Measurements from ENCODE around the gene PAX9. TPM values are rescaled to one million over a fixed set of nuclear protein-coding genes. Genes with fewer than 3 reads are reported as not detected.

The PAX9 gene
- total and polyA plus RNA-seq, 2 of the 13 experiments (the other 11 are each of a cell fraction or from before 2014, with no cell fraction given): 0.03 TPM; not detected in 1

DNA sequence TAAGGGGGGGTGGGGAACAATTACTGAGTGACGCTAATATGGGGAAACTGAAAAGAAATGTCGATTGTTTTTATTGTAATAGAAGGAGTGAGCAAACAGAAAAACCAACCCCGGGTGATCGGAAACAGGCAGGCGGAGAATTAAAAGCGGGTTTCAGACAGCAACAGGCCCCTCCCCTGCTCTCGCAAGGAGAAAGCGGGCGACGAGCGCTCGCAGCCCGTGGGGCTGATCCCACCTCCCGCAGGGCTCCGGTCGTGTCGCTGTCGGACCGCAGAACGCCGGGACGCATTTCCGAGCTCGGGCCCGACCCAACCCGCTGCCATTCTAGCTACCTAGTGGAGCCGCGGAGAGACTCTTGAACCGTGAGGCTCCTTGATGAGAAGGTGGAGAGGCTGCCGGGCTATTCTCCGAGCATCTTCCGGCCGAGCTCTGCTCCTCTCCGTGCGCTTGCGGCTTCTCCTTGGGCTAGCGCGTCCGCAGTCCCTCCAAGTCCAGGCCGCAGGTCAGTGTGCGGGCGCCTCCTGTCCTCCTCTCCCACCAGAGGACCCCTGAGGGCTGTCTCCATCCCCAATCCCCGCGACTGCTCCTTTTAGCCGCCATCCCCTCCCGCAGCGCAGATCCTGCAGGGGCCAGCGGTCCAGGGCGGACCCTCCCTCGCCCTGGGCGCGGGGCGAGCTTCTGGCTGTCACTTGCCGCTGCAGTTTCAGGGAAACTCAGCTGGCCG, 4.1 kb upstream of the PAX9 start (continued):
- TF ChIP-seq, protein P1, sequence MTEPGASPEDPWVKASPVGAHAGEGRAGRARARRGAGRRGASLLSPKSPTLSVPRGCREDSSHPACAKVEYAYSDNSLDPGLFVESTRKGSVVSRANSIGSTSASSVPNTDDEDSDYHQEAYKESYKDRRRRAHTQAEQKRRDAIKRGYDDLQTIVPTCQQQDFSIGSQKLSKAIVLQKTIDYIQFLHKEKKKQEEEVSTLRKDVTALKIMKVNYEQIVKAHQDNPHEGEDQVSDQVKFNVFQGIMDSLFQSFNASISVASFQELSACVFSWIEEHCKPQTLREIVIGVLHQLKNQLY (CRISPR knock-in tag; IDR thresholded peaks at IDR 0.05): no peak
- TF ChIP-seq HOXA3 (CRISPR knock-in tag; IDR thresholded peaks at IDR 0.05) (0 out of 2 replicates have a peak, but pooled peaks have one; percentile 13), GFI1 (CRISPR knock-in tag; IDR thresholded peaks at IDR 0.05; ENCODE audit: borderline replicate concordance) (no peak), IRX3 (CRISPR knock-in tag; IDR thresholded peaks at IDR 0.05; ENCODE audit: borderline replicate concordance, low read depth) (no peak), MBNL3 (CRISPR knock-in tag; conservative IDR thresholded peaks at IDR 0.05) (no peak), ZBTB8A (CRISPR knock-in tag; IDR thresholded peaks at IDR 0.05; ENCODE audit: borderline replicate concordance, low read depth) (no peak), ZFY (CRISPR knock-in tag; IDR thresholded peaks at IDR 0.05) (no peak), ZFX (CRISPR knock-in tag; IDR thresholded peaks at IDR 0.05; ENCODE audit: low read depth) (0 out of 2 replicates have a peak, but pooled peaks have one; percentile 22), SIX4 (CRISPR knock-in tag; IDR thresholded peaks at IDR 0.05) (no peak), TP53 (CRISPR knock-in tag; conservative IDR thresholded peaks at IDR 0.05) (no peak), BCL6 (CRISPR knock-in tag; IDR thresholded peaks at IDR 0.05) (no peak), SAP130 (CRISPR knock-in tag; IDR thresholded peaks at IDR 0.05; ENCODE audit: low read depth) (no peak), ZNF737 (CRISPR knock-in tag; IDR thresholded peaks at IDR 0.05; ENCODE audit: borderline replicate concordance) (no peak), THRA (CRISPR knock-in tag; IDR thresholded peaks at IDR 0.05; ENCODE audit: borderline replicate concordance) (no peak), NR2F1 (CRISPR knock-in tag; IDR thresholded peaks at IDR 0.05) (no peak), DNMT1 (CRISPR knock-in tag; IDR thresholded peaks at IDR 0.05) (no peak), HMG20A (CRISPR knock-in tag; IDR thresholded peaks at IDR 0.05; ENCODE audit: borderline replicate concordance) (no peak), TCF7 (IDR thresholded peaks at IDR 0.05; ENCODE audit: low read depth) (no peak), SRF (IDR thresholded peaks at IDR 0.05; ENCODE audit: low read depth, low read length) (no peak), MXD4 (CRISPR knock-in tag; IDR thresholded peaks at IDR 0.05) (no peak), ZC3H4 (CRISPR knock-in tag; IDR thresholded peaks at IDR 0.05; ENCODE audit: borderline replicate concordance) (no peak), ZNF138 (CRISPR knock-in tag; IDR thresholded peaks at IDR 0.05; ENCODE audit: low read depth) (no peak), NFIB (CRISPR knock-in tag; IDR thresholded peaks at IDR 0.05; ENCODE audit: borderline replicate concordance) (no peak)
- TF ChIP-seq, protein P2, sequence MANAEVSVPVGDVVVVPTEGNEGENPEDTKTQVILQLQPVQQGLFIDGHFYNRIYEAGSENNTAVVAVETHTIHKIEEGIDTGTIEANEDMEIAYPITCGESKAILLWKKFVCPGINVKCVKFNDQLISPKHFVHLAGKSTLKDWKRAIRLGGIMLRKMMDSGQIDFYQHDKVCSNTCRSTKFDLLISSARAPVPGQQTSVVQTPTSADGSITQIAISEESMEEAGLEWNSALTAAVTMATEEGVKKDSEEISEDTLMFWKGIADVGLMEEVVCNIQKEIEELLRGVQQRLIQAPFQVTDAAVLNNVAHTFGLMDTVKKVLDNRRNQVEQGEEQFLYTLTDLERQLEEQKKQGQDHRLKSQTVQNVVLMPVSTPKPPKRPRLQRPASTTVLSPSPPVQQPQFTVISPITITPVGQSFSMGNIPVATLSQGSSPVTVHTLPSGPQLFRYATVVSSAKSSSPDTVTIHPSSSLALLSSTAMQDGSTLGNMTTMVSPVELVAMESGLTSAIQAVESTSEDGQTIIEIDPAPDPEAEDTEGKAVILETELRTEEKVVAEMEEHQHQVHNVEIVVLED (CRISPR knock-in tag; IDR thresholded peaks at IDR 0.05; ENCODE audit: borderline replicate concordance): no peak
- TF ChIP-seq, protein P3, sequence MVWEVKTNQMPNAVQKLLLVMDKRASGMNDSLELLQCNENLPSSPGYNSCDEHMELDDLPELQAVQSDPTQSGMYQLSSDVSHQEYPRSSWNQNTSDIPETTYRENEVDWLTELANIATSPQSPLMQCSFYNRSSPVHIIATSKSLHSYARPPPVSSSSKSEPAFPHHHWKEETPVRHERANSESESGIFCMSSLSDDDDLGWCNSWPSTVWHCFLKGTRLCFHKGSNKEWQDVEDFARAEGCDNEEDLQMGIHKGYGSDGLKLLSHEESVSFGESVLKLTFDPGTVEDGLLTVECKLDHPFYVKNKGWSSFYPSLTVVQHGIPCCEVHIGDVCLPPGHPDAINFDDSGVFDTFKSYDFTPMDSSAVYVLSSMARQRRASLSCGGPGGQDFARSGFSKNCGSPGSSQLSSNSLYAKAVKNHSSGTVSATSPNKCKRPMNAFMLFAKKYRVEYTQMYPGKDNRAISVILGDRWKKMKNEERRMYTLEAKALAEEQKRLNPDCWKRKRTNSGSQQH (CRISPR knock-in tag; IDR thresholded peaks at IDR 0.05; ENCODE audit: low read depth): no peak
- TF ChIP-seq, protein P4, sequence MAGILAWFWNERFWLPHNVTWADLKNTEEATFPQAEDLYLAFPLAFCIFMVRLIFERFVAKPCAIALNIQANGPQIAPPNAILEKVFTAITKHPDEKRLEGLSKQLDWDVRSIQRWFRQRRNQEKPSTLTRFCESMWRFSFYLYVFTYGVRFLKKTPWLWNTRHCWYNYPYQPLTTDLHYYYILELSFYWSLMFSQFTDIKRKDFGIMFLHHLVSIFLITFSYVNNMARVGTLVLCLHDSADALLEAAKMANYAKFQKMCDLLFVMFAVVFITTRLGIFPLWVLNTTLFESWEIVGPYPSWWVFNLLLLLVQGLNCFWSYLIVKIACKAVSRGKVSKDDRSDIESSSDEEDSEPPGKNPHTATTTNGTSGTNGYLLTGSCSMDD (CRISPR knock-in tag; IDR thresholded peaks at IDR 0.05): no peak

All from HepG2 (cell line).